NCI-H526 treated with DMSO at 0.1 percent for 48 hours (cell line): ENCODE measurements around the gene EGLN3.

ENCODE experiments used
- DNase-seq: peaks from one replicate; lab custom pipeline; 2025; lab: John Stamatoyannopoulos, UW

The EGLN3 gene

DNA sequence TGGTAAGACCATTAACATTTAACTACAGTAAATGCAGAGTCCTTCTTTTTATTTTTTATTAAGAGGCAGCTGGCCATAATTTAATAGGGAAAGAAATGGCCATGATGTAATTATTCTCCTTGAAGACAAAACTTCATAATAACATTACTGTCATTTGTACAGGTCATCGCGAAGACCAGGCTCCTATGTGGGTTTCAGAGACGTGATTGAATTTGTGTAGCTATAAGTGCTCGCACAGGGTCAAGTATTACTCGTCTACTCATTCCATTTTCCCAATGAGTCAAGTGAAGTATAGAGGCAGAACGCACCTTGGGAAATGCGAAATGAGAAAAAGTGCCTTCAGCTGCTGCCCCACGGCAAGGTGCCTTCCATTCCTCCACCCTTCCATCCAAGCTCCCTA lies 40.4 kb downstream of the EGLN3 start:
- no peak for DNase-seq

DNA sequence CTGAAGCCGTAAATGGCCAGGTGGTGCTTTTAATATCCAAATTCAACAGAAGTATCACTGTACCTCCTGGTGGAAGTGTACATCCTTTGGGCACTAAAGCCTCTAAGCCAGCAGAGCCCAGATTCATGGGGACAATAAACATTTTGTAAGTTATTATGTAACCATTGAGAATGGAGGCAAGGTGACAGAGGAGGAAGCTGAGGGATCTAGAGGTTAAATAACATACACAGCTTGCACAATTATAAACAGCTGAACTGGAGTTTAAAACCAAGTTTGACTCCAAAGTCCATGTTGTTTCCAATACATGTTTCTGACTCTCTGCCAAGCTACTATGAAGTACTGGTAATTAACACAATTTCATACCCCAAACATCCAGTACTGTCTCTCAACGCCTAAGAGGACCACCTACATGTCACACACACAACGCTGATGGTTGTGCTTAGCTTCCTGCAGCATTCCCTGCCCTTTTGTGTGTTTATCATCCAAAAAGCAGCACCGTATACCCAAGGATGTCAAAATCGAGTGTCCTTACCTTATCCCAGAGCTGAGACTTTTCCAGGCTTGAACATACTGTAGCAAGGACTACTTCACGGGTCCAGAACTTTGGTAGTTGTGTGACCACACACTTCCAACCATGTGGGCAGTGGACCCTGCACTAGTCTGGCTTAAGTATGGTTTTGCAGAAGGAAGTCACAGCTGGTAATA lies 41.3 kb downstream of the EGLN3 start:
- DNase-seq: peak; percentile 79

DNA sequence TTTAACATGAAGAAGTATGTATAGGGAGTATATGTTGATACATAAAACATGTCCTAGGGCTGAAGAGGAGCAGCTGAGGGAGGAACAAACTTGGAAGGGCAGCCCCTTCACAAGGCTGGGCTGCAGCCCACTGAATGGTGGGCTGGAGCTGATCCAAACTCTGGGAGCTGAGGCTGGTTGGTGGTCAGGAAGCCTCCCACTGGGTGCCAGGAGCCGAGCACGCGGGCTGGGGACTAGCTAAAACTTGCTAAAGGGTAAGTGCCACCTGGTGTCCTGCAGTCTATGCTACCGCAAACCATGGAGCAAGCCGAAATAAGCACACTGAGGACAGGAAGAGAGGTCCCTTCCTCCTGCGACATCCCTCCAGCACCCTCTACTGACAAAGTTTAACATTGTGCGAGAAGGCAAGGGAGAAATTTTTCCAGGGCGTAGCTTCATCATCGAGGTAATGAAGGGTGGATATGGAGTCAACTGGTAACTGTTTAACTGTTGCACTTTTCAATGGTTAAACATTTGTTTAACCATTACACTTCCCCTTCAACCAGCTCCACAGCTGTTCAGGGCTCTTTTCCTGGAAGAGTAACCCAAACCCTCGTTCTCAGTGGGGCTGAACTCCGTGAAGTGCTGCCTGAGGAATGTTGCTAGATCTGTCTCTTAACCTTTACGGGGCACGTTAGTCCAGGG lies 42.2 kb downstream of the EGLN3 start:
- peak; percentile 79 for DNase-seq

DNA sequence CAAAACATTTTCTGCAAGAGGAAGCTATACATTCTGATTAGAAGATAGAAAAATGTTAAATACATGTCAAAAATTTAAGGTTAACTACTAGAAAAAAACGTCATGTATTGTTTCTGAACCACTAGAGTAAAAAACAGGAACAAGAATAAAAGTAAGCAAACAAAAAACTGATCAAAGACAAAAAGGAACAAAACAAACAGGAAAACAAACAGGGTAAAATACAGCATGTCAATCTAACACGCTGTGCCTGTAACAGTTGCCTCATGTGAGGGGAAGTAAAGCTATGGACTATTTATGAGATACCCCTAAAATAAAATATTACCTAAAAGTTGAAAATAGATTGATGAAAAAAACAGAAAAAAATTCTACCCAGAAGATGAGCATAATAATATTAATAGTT lies 43.9 kb downstream of the EGLN3 start:
- DNase-seq: no peak

DNA sequence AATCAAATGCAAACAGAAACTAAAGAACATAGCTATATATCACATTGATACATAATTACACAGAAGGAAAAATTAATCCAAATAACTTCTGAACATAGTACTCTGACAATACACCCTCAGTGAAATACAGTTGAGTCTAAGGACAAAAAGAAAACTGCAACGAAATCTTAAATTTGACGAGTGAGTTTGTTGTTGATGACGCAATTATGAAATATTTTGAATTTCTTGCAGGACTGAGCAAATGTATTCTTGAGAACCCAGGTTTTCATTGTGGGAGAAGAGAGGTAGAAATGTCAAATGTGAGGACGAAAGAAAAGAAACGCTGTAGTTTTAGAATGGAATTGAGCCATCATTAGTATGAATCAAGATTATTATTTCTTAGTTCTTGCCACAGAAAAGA lies 46.3 kb downstream of the EGLN3 start:
- no peak for DNase-seq

DNA sequence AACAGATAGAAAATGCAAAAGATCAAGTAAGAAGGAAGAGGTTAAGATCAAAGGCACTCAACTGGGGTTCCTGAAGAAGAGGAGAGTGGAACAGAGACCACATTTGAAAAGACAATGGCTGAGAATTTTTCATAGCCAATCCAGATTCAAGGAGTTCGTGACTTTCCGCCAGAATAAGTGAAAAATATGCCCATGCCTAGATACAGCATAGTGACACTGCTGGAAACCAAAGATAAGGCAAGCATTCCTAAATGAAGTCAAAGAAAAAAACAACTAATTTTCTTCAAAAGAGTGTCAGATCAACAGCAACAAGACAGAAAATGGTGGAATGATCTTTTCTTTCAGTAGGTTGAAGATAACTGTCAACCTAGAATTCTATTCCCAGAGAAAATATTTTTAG lies 47.5 kb downstream of the EGLN3 start:
- DNase-seq: no peak

DNA sequence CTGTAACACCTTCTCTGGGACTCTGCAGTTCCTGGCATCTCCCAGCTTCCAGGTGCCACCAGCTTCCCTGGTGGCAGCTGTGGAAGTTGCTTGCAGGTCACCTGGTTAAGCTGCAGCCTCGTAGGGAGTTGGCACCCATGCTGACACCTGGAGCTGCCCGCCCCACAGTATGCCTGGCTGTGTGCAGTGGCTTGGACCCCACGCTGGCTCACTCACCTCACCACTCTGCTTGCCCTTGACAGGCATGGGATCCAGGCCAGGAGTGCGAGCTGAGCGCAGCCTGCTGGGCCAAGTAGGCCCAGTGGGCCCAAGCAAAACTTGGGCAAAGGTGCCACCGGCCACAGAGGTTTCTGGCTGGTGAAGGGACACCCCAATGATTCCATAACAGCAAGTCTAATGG lies 48.5 kb downstream of the EGLN3 start:
- no peak for DNase-seq

DNA sequence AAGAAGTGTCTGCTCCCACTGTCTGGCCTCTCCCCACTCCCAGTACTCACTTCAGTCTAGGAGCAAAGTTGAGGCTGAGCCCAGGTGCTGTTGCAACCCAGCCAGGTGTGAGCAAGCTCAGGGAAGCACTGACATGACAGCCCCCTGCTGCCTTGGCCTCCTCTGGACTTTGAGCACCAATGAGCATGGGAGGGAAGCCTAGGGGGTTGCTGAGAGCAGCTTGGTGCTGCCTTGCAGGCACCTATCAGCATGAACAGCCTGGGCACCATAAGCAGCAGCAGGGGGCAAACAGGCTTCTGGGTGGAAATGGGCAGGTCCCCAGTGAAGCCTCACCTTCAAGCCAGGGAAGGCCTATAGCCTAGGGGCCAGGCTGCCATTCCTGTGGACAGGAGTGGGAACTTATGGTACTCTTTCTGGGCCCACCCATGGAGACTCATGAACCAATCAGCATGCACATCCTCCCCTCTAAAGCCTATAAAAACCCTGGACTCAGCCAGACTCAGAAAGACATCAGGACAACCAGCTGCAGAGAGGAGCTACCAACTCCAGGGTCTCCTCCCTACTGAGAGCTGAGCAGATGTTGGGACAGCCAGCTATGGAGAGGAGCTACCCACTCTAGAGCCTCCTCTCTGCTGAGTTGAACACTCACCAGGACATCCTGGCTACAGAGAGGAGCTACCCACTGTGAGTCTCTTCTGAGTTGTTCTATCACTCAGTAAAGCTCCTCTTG lies 49.3 kb downstream of the EGLN3 start:
- no peak for DNase-seq

DNA sequence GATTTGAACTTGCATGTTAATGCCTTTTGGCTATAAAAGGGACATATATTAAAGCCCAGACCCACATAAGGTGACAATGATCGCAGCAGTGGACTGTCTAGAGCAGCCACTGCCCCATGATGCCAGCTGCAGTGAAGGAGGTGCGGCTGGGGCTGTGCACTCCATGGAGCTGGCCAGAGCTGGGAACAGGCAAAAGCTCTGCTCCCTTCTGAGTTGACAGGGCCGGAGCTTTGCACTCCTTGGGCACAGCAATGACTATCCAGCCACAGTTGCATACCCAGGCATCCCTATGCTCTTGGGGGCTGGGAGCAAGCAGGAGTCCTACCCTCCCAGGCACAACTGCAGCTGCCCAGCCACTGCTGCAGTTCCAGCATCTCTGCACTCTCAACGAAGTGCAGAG lies 50.2 kb downstream of the EGLN3 start:
- DNase-seq: no peak

DNA sequence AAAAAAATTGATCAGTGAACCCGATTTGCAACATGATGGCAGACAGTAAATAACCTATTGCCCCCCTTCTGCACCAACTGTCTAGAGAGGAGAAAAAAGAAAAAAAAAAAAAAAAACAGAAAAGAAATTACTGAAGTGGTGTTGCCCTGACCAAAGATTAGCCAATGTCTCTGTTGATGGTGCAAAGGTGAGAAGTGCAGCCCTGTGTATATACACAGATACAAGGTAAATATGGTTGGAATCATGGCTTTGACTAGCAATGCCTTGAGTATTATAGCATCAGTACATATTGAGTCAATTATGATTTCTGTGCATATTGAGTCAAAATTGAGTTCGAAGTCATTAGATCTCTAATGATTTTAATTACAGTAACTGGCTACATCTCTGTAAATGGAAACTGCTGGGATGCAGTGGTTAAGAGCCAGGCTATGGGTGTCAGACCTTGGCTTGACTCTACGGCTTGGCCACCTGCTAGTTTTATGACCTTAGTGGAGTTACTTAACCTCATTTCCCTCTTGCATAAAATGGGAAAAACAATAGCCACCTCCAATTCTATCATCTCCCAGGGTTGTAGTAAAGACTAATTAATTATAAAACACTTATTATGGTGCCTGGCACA lies 51.0 kb downstream of the EGLN3 start:
- no peak for DNase-seq

DNA sequence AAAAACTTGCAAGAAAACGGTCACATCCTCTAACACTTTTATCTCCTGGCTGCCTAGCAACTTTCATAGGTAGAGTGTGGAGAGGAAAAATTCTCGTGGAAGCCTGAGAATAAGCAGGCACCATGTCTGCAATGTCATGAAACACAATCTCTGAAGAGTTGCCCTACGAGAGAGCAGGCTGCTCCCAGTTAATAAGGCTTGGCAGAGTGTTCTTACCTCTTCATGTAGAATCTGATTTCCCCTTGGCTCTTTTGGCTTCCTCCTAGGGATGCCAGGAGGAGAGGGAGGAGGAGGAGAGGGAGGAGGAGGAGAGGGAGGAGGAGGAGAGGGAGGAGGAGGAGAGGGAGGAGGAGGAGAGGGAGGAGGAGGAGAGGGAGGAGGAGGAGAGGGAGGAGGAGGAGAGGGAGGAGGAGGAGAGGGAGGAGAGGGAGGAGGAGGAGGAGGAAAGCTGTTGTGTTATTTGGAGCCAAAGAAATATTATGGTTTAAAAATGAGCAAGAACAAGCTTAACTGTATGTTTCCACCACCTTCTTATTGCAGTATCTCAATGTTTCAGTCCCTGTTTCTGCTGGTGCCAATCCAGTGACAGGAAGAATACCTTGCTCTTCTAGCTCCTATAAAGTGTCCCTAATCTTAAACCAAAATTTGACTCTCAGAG lies 52.9 kb downstream of the EGLN3 start:
- no peak for DNase-seq

DNA sequence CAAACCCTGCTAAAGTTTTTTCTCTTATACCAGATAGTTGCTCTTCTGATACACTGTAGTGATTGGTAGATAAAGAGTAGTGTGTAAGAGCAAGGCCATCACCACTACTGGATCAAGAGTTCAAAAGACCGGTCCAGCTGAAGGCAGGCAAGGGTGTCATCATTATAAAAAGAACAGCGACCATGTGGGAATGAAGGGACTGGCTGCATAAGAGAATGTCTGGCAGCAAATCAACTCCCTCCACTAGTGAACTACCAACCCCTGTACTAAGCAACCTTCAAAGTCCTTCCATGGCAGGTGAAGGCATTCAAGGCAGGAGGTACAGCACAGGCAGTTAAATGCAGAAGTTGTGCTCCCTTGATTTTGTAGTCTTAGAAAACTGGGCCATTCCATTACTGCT lies 53.5 kb downstream of the EGLN3 start:
- no peak for DNase-seq

DNA sequence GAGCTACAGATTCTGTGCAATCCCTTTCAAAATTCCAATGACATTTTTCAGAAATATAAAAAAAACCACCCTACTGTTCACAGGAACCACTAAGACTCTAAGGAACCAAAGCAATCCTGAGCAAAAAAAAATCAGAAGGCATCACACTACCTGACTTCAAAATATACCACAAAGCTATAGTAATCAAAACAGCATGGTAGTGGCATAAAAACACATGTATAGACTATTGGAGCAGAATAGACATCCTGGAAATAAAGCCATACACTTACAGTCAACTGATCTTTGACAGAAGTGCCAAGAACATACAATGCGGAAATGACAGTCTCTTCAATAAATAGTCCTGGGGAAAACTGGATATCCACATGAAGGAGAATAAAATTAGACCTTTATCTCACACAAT lies 56.5 kb downstream of the EGLN3 start:
- DNase-seq: no peak

DNA sequence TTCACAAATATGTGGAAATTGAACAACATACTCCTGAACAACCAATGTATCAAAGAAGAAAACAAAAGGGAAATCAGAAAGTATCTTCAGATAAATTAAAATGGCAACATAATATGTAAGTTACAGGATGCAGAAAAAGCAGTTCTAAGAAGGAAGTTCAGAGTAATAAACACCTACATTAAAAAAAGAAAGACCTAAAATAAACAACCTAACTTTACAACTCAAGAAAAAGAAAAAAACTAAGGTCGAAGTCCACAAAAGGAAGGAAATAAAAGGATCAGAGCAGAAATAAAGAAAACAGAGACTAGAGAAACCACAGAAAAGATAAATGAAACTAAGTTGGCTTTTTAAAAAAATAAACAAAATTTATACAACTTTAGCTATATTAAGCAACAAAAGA lies 59.2 kb downstream of the EGLN3 start:
- DNase-seq: no peak

DNA sequence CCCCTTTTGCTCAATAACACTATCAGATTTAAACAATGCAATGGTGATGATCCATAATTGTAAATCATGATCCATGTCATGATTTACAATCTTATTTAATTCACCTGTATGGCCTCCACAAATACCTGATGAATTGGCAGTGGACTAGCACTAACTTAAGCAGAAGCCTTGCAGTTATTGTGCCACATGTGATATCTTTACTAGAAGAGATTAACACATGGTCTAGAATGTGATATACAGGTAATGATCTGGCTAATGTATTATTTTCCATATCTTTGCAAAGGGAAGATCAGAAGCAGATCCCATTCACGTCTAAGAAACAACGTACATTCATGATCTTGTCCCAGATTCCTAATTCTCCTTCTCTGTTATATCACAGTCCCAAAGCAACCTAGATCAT lies 66.0 kb downstream of the EGLN3 start:
- DNase-seq: no peak

DNA sequence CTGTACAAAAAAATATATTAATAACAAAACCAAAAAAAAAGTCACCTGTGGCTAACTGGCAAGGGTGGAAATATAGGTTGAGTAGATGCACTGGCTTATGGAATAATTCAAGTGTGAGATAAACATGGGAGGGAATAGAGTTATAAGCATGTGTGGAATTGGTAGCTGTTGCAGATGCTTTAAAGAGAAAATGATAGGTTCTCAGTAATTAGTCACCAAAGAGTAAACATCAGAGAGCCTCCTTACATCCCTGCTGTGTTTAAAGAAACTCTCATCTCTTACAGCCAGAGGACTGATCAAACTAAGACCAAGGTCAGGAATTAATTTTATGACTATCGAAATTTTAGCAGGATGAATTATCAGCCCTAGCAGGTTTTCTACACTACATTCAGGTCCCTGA lies 70.5 kb downstream of the EGLN3 start:
- no peak for DNase-seq

DNA sequence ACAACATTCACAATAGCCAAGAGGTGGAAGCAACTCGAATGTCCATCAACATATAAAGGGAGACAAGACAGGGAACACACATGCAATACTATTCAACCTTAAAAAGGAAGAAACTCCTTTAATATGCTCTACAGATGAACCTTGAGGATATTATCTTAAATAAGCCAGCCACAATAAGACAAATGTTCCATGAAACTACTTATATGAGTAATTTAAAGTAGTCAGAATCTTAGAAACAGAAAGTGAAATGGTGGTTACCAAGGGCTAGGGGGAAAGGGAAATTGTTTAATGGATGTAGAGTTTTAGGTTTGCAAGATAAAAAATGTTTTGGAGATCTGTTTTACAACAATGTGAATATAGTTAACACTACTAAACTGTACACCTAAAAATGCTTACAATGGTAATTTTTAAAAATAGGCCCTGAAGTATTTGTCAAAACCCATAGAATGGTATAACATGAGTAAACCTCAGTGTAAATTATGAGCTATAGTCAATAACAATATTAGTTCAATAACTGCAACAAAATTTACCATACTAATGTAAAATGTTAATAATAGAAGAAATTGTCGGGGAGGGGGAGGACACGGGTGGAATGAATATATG lies 71.1 kb downstream of the EGLN3 start:
- no peak for DNase-seq

DNA sequence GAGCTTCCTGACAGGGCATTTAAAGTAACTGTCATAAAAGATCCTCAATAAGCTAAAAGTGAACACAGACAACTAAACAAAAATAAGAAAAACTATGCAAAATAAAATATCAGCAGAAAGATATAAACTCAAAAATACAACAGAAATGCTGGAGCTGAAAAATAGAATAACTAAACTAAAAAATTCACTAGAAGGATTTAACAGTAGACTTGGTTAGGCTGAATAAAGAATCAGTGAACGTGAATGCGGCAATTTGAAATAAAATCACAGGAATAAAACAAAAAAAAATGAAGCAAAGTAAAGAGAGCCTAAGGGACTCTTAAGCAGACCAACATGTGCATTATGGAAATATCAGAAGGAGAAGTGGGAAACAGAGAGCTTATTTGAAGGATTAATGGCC lies 74.6 kb downstream of the EGLN3 start:
- no peak for DNase-seq
